ENCODE measurements around the gene FARS2.

GRCh38 chr6:5472571-5472970, 211.3 kb downstream of the FARS2 start:
- TF ChIP-seq, protein P1, sequence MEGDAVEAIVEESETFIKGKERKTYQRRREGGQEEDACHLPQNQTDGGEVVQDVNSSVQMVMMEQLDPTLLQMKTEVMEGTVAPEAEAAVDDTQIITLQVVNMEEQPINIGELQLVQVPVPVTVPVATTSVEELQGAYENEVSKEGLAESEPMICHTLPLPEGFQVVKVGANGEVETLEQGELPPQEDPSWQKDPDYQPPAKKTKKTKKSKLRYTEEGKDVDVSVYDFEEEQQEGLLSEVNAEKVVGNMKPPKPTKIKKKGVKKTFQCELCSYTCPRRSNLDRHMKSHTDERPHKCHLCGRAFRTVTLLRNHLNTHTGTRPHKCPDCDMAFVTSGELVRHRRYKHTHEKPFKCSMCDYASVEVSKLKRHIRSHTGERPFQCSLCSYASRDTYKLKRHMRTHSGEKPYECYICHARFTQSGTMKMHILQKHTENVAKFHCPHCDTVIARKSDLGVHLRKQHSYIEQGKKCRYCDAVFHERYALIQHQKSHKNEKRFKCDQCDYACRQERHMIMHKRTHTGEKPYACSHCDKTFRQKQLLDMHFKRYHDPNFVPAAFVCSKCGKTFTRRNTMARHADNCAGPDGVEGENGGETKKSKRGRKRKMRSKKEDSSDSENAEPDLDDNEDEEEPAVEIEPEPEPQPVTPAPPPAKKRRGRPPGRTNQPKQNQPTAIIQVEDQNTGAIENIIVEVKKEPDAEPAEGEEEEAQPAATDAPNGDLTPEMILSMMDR (IDR thresholded peaks at IDR 0.05; ENCODE audit: low read depth, low read length) = no peak
- TF ChIP-seq POLR2A (IDR thresholded peaks at IDR 0.05; ENCODE audit: extremely low read depth, insufficient read length) = no peak

Data from NB4 (cell line).